IMR-90 (cell line): ENCODE measurements around the gene HDAC8. TPM values are rescaled to one million over a fixed set of nuclear protein-coding genes. Genes with fewer than 3 reads are reported as not detected.

ENCODE experiments used
- ATAC-seq: fragments of 200-7000 bp; cut with Tn5 transposase; 2 replicates; pipeline ENCODE4 v1.9.1; 2020; ENCODE audit warnings: low read depth, mild to moderate bottlenecking, moderate library complexity
- BruUV-seq: library from RNA; stranded (reverse); fragments of 400-500 nt; replicated peaks from 2 replicates; lab custom pipeline; 2021; lab: Mats Ljungman, UMichigan
- CTCF ChIA-PET: fragments of 300-600 bp; formaldehyde crosslinking; extraction: SDS; loops from one replicate; lab custom pipeline; 2021; ENCODE audit warnings: antibody characterized with exemption; lab: Yijun Ruan, JAX
- POLR2A ChIA-PET: fragments of 300-600 bp; sonication (Branson Sonifier 250); formaldehyde crosslinking; loops from one replicate; lab custom pipeline; 2022; ENCODE audit warnings: antibody characterized with exemption; ENCODE audit not compliant: unreplicated experiment; lab: Charles Lee
- DNase-seq: peaks from one replicate; pipeline ENCODE4 v3.0.0; 2013
- H2AFZ ChIP-seq: replicated peaks from 2 replicates; pipeline ENCODE3; 2013; ENCODE audit warnings: low read length, mild to moderate bottlenecking; ENCODE audit not compliant: poor library complexity
- H2AK5ac ChIP-seq: 2 replicates; pipeline ENCODE4 v1.6.1; 2013; ENCODE audit warnings: low read depth, low read length, inconsistent platforms
- H2AK9ac ChIP-seq: replicated peaks from 2 replicates; pipeline ENCODE3; 2013; ENCODE audit warnings: mild to moderate bottlenecking, low read depth, low read length, moderate library complexity; ENCODE audit not compliant: poor library complexity
- H2BK120ac ChIP-seq: 2 replicates; pipeline ENCODE4 v1.6.1; 2013; ENCODE audit warnings: low read depth, low read length, inconsistent platforms
- H2BK15ac ChIP-seq: 3 replicates; pipeline ENCODE4 v1.6.1; 2013; ENCODE audit warnings: low read depth, low read length, inconsistent platforms
- H2BK20ac ChIP-seq: 2 replicates; pipeline ENCODE4 v1.6.1; 2013; ENCODE audit warnings: low read depth, mild to moderate bottlenecking, inconsistent platforms, low read length, moderate library complexity
- H2BK5ac ChIP-seq: 2 replicates; pipeline ENCODE4 v1.6.1; 2013; ENCODE audit warnings: mild to moderate bottlenecking, low read depth, low read length, inconsistent platforms; ENCODE audit not compliant: poor library complexity, severe bottlenecking
- H3K14ac ChIP-seq: replicated peaks from 2 replicates; pipeline ENCODE4 v1.6.1; 2013; ENCODE audit warnings: low read depth, low read length, inconsistent platforms
- H3K18ac ChIP-seq: 2 replicates; pipeline ENCODE4 v1.6.1; 2013; ENCODE audit warnings: low read depth, low read length, control low read depth
- H3K23ac ChIP-seq: 2 replicates; pipeline ENCODE4 v1.6.1; 2013; ENCODE audit warnings: low read depth, low read length, inconsistent platforms
- H3K27ac ChIP-seq: 2 replicates; pipeline ENCODE4 v1.5.1; 2013; ENCODE audit warnings: mild to moderate bottlenecking, control low read depth, low read length; ENCODE audit not compliant: insufficient read depth
- H3K27me3 ChIP-seq: 2 replicates; pipeline ENCODE4 v1.6.1; 2013; ENCODE audit warnings: low read length; ENCODE audit not compliant: control insufficient read depth, insufficient read depth
- H3K36me3 ChIP-seq: 2 replicates; pipeline ENCODE4 v1.6.1; 2013; ENCODE audit warnings: low read length, mixed read lengths; ENCODE audit not compliant: control insufficient read depth, insufficient read depth
- H3K4ac ChIP-seq: 2 replicates; pipeline ENCODE4 v1.6.1; 2013; ENCODE audit warnings: low read depth, low read length, inconsistent platforms
- H3K4me1 ChIP-seq: 2 replicates; pipeline ENCODE4 v1.6.1; 2013; ENCODE audit warnings: low read length, mixed read lengths; ENCODE audit not compliant: control insufficient read depth, insufficient read depth
- H3K4me2 ChIP-seq: 2 replicates; pipeline ENCODE4 v1.6.1; 2013; ENCODE audit warnings: low read depth, mild to moderate bottlenecking, control low read depth, low read length, moderate library complexity
- H3K4me3 ChIP-seq: 2 replicates; pipeline ENCODE4 v1.5.1; 2013; ENCODE audit warnings: low read depth, mild to moderate bottlenecking, control low read depth, low read length, moderate library complexity; ENCODE audit not compliant: insufficient read depth
- H3K56ac ChIP-seq: 2 replicates; pipeline ENCODE4 v1.6.1; 2013; ENCODE audit warnings: low read length, inconsistent platforms; ENCODE audit not compliant: insufficient read depth; ENCODE audit errors: extremely low read depth
- H3K79me1 ChIP-seq, 2 experiments: 2 replicates each; pipeline ENCODE4 v1.6.1; 2013; ENCODE audit warnings: low read length in 2 of 2, inconsistent platforms in 1 of 2, low read depth in 1 of 2
- H3K9ac ChIP-seq: 2 replicates; pipeline ENCODE4 v1.6.1; 2013; ENCODE audit warnings: low read depth, low read length, control low read depth
- H3K9me1 ChIP-seq: 2 replicates; pipeline ENCODE4 v1.6.1; 2013; ENCODE audit warnings: low read length, inconsistent platforms; ENCODE audit not compliant: insufficient read depth
- H3K9me3 ChIP-seq: 2 replicates; pipeline ENCODE4 v1.6.1; 2013; ENCODE audit warnings: low read length; ENCODE audit not compliant: control insufficient read depth, insufficient read depth
- H4K20me1 ChIP-seq: 2 replicates; pipeline ENCODE4 v1.6.1; 2013; ENCODE audit warnings: low read length, inconsistent platforms; ENCODE audit not compliant: insufficient read depth
- H4K5ac ChIP-seq: 2 replicates; pipeline ENCODE4 v1.6.1; 2013; ENCODE audit warnings: mild to moderate bottlenecking, low read depth, low read length, control low read depth
- H4K8ac ChIP-seq, 2 experiments: 2 replicates each; pipeline ENCODE4 v1.6.1; 2013; ENCODE audit warnings: low read depth in 2 of 2, low read length in 2 of 2, control low read depth in 1 of 2, inconsistent platforms in 1 of 2
- H4K91ac ChIP-seq: 2 replicates; pipeline ENCODE4 v1.6.1; 2013; ENCODE audit warnings: low read depth, low read length, inconsistent platforms; ENCODE audit not compliant: insufficient read depth
- BHLHE40 ChIP-seq: fragments of 150-350 bp; IDR thresholded peaks from 2 replicates; pipeline ENCODE4 v1.6.1; 2016; ENCODE audit warnings: mild to moderate bottlenecking, low read depth, low read length
- CEBPB ChIP-seq: IDR thresholded peaks from 2 replicates; pipeline ENCODE4 v1.6.1; 2012; ENCODE audit warnings: low read depth, low read length, improper control_type of control experiment
- CTCF ChIP-seq: conservative IDR thresholded peaks from 2 replicates; pipeline ENCODE4 v1.5.1; 2012; ENCODE audit warnings: mild to moderate bottlenecking, low read depth, low read length, improper control_type of control experiment
- ELK1 ChIP-seq: fragments of 150-350 bp; IDR thresholded peaks from 2 replicates; pipeline ENCODE4 v1.6.1; 2016; ENCODE audit warnings: low read depth, mild to moderate bottlenecking, low read length, moderate library complexity, borderline replicate concordance
- FOS ChIP-seq: fragments of 150-350 bp; IDR thresholded peaks from 2 replicates; pipeline ENCODE4 v1.6.1; 2016; ENCODE audit warnings: low read depth, low read length
- MAFK ChIP-seq: IDR thresholded peaks from 2 replicates; pipeline ENCODE4 v1.6.1; 2012; ENCODE audit warnings: low read depth, low read length, improper control_type of control experiment
- MAZ ChIP-seq: IDR thresholded peaks from 2 replicates; pipeline ENCODE4 v1.6.1; 2012; ENCODE audit warnings: low read depth, mild to moderate bottlenecking, low read length, improper control_type of control experiment, moderate library complexity, borderline replicate concordance
- MXI1 ChIP-seq: IDR thresholded peaks from 2 replicates; pipeline ENCODE4 v1.6.1; 2012; ENCODE audit warnings: low read depth, mild to moderate bottlenecking, low read length, moderate library complexity, borderline replicate concordance
- POLR2A ChIP-seq: IDR thresholded peaks from 2 replicates; pipeline ENCODE4 v1.6.1; 2012; ENCODE audit warnings: mild to moderate bottlenecking, low read depth, low read length
- RAD21 ChIP-seq: IDR thresholded peaks from 2 replicates; pipeline ENCODE4 v1.6.1; 2012; ENCODE audit warnings: low read length, improper control_type of control experiment
- RCOR1 ChIP-seq: IDR thresholded peaks from 2 replicates; pipeline ENCODE4 v1.6.1; 2012; ENCODE audit warnings: mild to moderate bottlenecking, low read length, improper control_type of control experiment; ENCODE audit not compliant: insufficient replicate concordance
- RFX5 ChIP-seq: IDR thresholded peaks from 2 replicates; pipeline ENCODE4 v1.8.0; 2012; ENCODE audit warnings: low read depth, mild to moderate bottlenecking, low read length, moderate library complexity
- SMC3 ChIP-seq: fragments of 150-350 bp; IDR thresholded peaks from 2 replicates; pipeline ENCODE4 v1.6.1; 2016; ENCODE audit warnings: low read depth, mild to moderate bottlenecking, antibody characterized with exemption, low read length, moderate library complexity
- USF2 ChIP-seq: fragments of 150-350 bp; IDR thresholded peaks from 2 replicates; pipeline ENCODE4 v1.6.1; 2017; ENCODE audit warnings: mild to moderate bottlenecking, antibody characterized with exemption, low read length, low read depth
- WGBS, 2 experiments: methylation state at CpG; one replicate each; pipeline versions ENCODE4 v1.1.5 to v1.1.7; 2013; ENCODE audit warnings: missing lambda C conversion rate in 2 of 2; ENCODE audit not compliant: insufficient read length in 1 of 2; ENCODE audit errors: extremely low coverage in 2 of 2; 5-methylcytosine and 5-hydroxymethylcytosine counted together
- dilution Hi-C: fragments of 300-500 bp; cut with HindIII; formaldehyde crosslinking; loops from one replicate; pipeline ENCODE4 v1.14.3; 2018; ENCODE audit warnings: low sequenced_read_pairs; ENCODE audit not compliant: unreplicated experiment
- in situ Hi-C: fragments of 300-500 bp; cut with MboI; formaldehyde crosslinking; loops from 3 replicates; pipeline ENCODE4 v1.14.3; 2019; ENCODE audit warnings: low sequenced_read_pairs, inconsistent platforms, mixed read lengths
- intact Hi-C: fragments of 100-400 bp; cut with micrococcal nuclease; formaldehyde crosslinking; loops from 2 replicates; pipeline ENCODE4 v1.10.0; 2022
- polyA plus RNA-seq, 3 experiments: library from polyadenylated mRNA; depleted of rRNA; stranded (reverse); fragments of >200 nt; gene quantifications; 2 replicates each; pipeline ENCODE4 v1.2.3, GENCODE V29; 2012; ENCODE audit warnings: low replicate concordance in 1 of 3
- total RNA-seq: library from RNA; depleted of rRNA; stranded (reverse); fragments of >200 nt; gene quantifications from 2 replicates; pipeline ENCODE4 v1.2.3, GENCODE V29; 2012

HDAC8 gene
- total and polyA plus RNA-seq, 2 of the 4 experiments (the other 2 are of a cell fraction): 16.1 to 28.5 TPM

GRCh38 chrX:72395237-72395636 is 177.4 kb downstream of the HDAC8 start:
- Histone ChIP-seq H4K20me1 (no peaks in the 10 kb centered on the region), H4K91ac (no peak overlapping the region), H3K4me2 (no peak overlapping the region), H3K4ac (no peak overlapping the region), H3K4me1 (no peaks in the 10 kb centered on the region; the same call in 1 of the 2 replicates), H3K18ac (no peak overlapping the region), H3K23ac (no peak overlapping the region), H4K8ac (no peak overlapping the region), H2BK20ac (no peak overlapping the region), H3K9ac (no peak overlapping the region), H2BK5ac (no peak overlapping the region), H3K27me3 (peaks cover 12% of the 10 kb centered on the region), H3K36me3 (no peaks in the 10 kb centered on the region), H3K56ac (no peak overlapping the region), H2AK5ac (no peak overlapping the region), H2AK9ac (no peak overlapping the region), H2AFZ (no peak overlapping the region), H3K27ac (no peak overlapping the region), H4K5ac (no peak overlapping the region), H3K9me3 (no peaks in the 10 kb centered on the region), H3K4me3 (no peak overlapping the region), H3K79me1 (no peaks in the 10 kb centered on the region), H2BK120ac (no peak overlapping the region), H3K14ac (no peak overlapping the region), H2BK15ac (no peak overlapping the region), H3K9me1 (no peaks in the 10 kb centered on the region)
- ChIA-PET CTCF (interaction anchor here (0.5 kb wide), 1 partner anchor 11 kb away, joined by 3 read pairs; no protein-coding TSS in a partner anchor), POLR2A (no interaction called here)
- DNase-seq: no peak
- WGBS, 2 experiments: no CpG with 5 or more reads among the region's 1 CpG
- TF ChIP-seq RFX5 (no peak), MAZ (no peak), USF2 (no peak), RAD21 (no peak), RCOR1 (no peak), MXI1 (no peak), ELK1 (no peak), FOS (no peak), BHLHE40 (no peak), POLR2A (no peak), CTCF (no peak), SMC3 (no peak), CEBPB (no peak), MAFK (no peak)
- in situ Hi-C loops (no loop called here), dilution Hi-C loops (no loop called here), intact Hi-C loops (no loop called here)
- no TSS peak for BruUV-seq
- no peak; the same call in 1 of the 2 replicates for ATAC-seq
